HG03521 (cell line): ENCODE results near the gene UVSSA.
"Not testable (repeated sequence)": the region's sequence is repeated elsewhere in the genome, so short reads cannot be mapped to it uniquely, and the experiment has no call there.

Source experiments
- ATAC-seq: cut with Tn5 transposase; IDR thresholded peaks from one replicate; pipeline ENCODE4 v1.9.1; 2021; ENCODE audit warnings: mild to moderate bottlenecking, moderate library complexity; ENCODE audit not compliant: unreplicated experiment

UVSSA gene

GRCh38 chr4:1375051-1375721 lies 28.2 kb downstream of the UVSSA start:
- no peak for ATAC-seq

DNA sequence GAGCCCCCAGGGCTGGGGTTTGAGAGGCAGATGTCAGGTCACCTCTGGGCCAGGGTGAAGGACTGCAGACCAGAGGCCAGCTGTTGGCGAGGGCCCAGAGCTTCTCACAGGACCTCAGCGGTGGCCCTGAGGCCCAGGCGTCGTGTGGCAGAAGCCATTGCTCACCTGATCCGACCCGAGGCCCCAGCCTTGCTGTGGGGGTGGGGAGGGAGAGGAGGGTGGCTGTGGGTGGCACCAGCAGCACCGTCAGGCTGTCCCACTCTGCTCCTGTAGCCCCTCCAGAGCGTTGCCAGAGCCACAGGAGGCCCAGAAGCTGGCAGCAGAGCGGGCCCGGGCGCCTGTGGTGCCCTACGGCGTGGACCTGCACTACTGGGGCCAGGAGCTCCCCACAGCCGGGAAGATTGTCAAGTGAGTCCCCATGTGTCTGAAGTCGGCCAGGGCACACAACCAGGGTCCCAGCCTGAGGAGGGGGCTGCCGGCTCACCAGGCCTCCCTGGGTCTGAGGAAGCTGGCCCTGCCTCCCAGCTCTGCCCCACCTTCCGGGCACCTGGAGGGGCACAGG lies 28.8 kb downstream of the UVSSA start:
- no peak for ATAC-seq

- no peak for ATAC-seq
These were observed 29.4 kb downstream of the UVSSA start for GRCh38 chr4:1376391-1376840.

DNA sequence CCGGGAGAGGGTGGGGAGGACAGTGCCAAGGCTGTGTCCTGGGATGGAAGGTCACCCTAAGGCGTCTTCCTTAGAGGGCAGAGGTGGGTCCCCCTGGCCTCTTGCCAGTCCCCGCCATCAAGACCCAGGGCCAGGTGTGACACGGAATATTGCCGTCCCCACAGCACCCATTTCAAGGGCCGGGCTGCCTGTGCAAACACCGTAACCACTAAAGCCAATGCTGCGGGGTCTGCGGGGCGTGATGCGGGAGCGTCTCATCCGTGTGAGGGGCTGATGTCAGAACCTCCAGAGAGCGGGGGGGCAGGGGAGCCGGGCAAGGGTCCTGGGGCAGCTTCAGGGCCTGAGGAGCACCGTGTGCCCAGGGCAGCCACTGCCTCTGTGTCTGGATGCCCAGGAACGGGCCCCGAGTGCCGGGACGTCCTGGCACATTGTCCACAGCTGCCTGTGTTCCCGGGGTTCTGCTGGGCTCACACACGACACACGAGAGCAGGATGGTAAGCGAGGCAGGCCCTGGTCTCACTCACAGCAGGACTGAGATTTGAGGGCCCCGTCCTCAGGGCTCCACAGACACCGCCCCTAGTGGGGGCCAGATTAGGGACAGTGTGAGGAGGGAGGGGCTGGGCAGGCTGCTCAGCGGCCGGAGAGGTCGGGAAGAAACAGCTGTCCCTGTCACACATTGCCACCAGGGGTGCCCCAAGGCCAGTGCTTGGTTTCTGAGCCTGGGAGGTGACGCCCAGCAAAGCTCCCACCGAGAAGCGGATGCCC lies 30.0 kb downstream of the UVSSA start:
- no peak for ATAC-seq

DNA sequence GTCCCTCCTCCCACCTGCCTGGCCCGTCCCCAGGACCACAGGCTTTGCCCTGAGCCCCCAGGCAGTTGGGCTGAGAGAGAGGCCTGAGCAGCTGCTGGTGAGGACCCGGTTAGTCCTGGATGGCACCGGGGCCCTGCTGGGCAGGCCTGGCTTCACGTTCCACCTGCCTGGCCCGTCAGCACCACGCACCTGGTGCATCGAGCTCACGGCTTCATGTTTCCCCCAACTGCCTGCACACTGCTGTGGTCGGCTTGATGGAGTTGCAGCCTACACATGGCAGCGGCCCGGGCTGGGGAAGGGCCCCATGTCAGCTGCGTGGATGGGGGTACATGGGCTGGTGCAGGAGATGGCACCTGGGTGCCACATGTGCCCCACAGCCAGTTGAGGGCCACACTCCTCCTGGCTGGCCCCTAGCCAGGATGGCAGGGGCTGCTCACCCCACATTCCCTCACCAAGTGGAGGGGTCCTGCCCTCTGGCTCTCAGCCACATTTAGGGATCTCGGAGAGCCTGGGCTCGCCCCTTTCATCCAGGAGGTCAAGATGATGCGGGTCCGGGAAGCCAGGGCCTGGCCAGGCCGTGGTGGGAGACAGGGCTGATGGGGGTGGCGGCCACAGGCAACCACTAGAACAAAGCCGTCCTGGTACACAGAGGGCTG lies 30.7 kb downstream of the UVSSA start:
- no peak for ATAC-seq

GRCh38 chr4:1378559-1379231 lies 31.7 kb downstream of the UVSSA start:
- ATAC-seq, result no peak

DNA sequence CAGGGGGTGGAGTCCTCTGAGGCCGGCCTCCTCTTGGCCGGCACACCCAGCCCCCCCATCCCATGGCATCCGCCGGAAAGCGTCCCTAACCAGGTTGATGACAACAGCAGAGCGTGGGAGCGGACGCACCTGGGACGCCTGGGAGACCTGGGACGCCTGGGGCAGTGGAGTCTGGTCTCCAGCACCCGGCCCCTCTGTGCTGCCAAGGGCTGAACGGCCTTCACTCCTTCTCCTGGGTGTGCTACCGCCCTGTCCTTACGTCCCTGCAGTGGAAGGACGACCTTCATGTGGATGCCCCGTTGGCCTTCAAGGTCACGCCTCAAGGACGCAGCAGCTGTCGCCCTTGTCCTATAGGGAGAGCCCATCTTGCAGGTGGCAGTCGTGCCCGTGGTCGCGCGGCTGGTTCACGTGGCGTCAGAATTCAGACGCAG lies 32.4 kb downstream of the UVSSA start:
- ATAC-seq, result no peak

DNA sequence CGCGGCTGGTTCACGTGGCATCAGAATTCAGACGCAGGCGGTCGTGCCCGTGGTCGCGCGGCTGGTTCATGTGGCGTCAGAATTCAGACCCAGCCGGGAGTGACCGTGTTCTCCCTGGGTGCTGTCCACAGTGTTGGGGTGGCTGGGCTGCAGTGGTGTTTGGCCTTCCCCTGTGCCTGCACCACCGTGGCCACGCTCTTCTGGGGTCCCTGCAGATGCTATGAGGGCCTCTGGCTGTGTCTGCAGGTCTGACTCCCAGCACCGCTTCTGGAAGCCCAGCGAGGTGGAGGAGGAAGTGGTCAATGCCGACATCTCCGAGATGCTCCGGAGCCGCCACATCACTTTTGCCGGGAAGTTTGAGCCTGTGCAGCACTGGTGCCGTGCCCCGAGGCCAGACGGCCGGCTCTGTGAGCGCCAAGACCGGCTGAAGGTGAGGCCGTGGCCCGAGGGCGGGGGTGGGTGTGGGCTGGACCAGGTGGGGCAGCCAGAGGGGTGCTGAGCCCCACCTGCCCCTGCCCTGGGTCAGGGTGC lies 32.9 kb downstream of the UVSSA start:
- ATAC-seq, result no peak

DNA sequence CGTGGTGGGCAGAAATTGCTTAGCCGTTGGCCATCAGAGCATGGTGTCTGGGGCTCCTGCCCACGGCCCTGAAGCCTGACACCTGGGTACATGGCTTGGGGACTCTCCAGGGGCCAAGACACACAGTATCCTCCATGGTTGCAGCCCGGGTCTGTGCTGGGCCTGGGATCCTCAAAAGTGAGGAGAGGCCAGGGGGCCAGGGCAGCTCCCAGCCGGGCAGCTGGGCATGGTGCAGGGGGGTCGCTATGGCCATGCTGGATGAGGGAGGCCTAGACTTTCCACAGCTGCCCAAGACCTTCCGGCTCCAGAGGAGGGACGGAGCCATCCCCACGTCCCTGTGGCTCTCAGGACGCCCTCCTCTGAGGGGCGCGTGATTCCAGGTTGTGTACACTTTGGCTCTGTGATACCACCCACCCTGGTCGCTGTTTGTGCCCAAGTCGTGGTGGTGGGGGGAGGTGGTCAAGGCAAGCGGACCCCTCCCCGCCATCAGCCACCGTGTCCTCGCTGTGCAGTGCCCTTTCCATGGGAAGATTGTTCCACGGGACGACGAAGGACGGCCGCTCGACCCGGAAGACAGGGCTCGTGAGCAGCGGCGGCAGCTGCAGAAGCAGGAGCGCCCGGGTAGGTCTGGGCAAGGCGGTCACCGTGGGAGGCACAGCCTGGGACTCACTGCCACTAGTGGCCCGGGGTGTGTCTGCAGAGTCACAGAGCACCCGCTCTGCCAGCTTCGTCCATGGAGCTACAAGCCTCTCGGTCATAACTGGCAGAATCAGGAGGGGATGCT lies 33.6 kb downstream of the UVSSA start:
- no peak for ATAC-seq

GRCh38 chr4:1381181-1381621 lies 34.2 kb downstream of the UVSSA start:
- no peak for ATAC-seq

GRCh38 chr4:1381944-1382541 lies 35.0 kb downstream of the UVSSA start:
- no peak for ATAC-seq

GRCh38 chr4:1382776-1383727 lies 36.0 kb downstream of the UVSSA start:
- no peak for ATAC-seq

DNA sequence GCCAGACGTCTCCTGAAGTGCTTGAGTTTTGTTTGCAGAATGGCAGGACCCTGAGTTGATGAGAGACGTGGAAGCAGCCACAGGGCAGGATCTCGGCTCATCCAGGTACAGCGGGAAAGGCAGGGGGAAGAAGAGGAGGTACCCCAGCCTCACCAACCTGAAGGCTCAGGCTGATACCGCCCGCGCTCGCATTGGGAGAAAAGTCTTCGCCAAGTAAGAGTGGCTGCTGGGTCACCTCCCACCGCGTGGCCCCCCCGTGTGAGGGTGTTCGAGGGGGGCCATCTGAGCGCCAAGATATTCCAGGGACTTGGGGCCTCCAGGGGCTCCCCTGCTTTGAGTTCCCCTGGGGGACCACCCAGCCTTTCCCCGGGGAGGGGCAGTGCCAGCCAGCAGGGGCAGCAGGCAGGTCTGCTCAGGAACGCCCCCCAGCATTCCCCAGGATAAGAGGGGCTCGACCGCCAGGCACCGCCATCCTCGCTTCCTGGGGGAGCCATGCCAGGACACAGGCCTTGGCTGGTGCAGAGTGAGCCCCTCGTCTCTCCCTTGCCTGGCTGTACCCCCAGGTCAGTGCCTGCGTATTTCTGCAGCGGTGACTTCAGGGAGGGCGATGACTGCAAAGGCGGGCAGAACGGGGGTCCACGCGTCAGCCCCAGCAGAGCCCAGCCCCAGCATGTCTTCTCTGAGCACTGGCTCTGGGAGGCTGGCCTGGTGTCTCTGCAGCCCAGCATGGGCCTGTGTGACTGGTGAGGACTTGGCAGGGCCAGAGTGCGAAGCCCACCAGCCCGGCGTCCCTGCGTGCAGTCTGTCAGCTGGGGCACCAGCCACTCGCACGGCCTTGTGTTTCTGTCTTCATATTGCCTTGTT lies 37.0 kb downstream of the UVSSA start:
- ATAC-seq, result no peak

GRCh38 chr4:1384675-1385372 lies 37.8 kb downstream of the UVSSA start:
- ATAC-seq, result no peak

- ATAC-seq, result no peak
These were observed 38.6 kb downstream of the UVSSA start for GRCh38 chr4:1385373-1386340.

DNA sequence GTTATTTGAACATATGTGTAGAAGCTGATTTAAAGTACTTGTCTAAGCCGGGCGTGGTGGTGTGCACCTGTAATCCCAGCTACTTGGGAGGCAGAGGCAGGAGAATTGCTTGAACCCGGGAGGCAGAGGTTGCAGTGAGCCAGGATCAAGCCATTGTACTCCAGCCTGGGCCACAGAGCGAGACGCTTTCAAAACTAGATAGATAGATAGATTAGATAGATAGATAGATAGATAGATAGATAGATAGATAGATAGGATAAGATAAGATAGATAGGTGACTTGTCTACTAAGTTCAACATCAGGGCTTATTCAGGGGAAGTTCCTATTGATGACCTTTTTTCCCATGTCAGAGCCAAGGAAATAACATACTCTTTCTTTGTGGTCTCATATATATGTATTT lies 46.4 kb downstream of the UVSSA start:
- not testable (repeated sequence) for ATAC-seq
